ENCODE data around the gene ABHD12B.

ABHD12B gene

GRCh38 chr14:50853891-50854290 is 18.0 kb upstream of the ABHD12B start:
- Histone ChIP-seq H3K79me2 (no peaks in the 10 kb centered on the region), H3K4me1 (no peaks in the 10 kb centered on the region), H3K36me3 (ENCODE audit: control insufficient read depth, insufficient read depth, low read length) (no peaks in the 10 kb centered on the region), H3K4me3 (ENCODE audit: low read depth, low read length) (no peak overlapping the region), H3K27me3 (ENCODE audit: control insufficient read depth, insufficient read depth, low read length) (no peaks in the 10 kb centered on the region), H2AFZ (no peak overlapping the region), H3K9ac (no peak overlapping the region), H3K9me3 (ENCODE audit: control insufficient read depth, low read length) (no peaks in the 10 kb centered on the region), H3K4me2 (ENCODE audit: low read length) (no peak overlapping the region), H3K27ac (no peak overlapping the region)
- no peak for TF ChIP-seq CTCF (IDR thresholded peaks at IDR 0.05)

DNA sequence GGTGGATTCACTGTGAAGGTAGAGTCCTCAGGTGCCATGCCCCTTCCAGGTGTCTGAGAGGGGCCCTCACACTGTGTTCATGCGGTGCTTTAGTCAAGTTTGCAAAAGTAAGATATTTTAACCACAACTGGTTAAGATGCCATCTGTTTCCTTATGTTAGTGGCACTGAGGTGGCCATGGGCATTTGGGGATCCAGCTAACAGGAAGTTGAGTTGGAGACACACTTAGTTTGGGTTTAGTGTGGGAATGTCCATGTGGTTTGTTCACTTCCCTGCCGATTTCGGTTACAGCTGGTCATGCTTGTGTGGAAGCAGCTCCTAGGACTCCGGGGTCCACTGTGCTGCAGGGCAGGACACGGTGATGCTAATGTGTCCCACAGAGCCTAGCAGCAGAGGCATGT is 17.3 kb upstream of the ABHD12B start:
- Histone ChIP-seq H3K9ac (no peak overlapping the region), H3K4me1 (no peaks in the 10 kb centered on the region), H3K79me2 (no peaks in the 10 kb centered on the region), H3K27ac (no peak overlapping the region), H3K4me2 (ENCODE audit: low read length) (no peak overlapping the region), H3K27me3 (ENCODE audit: control insufficient read depth, insufficient read depth, low read length) (no peaks in the 10 kb centered on the region), H3K9me3 (ENCODE audit: control insufficient read depth, low read length) (no peaks in the 10 kb centered on the region), H3K4me3 (ENCODE audit: low read depth, low read length) (no peak overlapping the region), H3K36me3 (ENCODE audit: control insufficient read depth, insufficient read depth, low read length) (no peaks in the 10 kb centered on the region), H2AFZ (no peak overlapping the region)
- TF ChIP-seq CTCF (IDR thresholded peaks at IDR 0.05) = no peak

- H3K27ac ChIP-seq = no peak overlapping the region
- no peak overlapping the region for H3K9ac ChIP-seq
- H3K27me3 ChIP-seq (ENCODE audit: control insufficient read depth, insufficient read depth, low read length) = no peaks in the 10 kb centered on the region
- no peak for TF ChIP-seq CTCF (IDR thresholded peaks at IDR 0.05)
- no peaks in the 10 kb centered on the region for H3K4me1 ChIP-seq
- H3K9me3 ChIP-seq (ENCODE audit: control insufficient read depth, low read length) = no peaks in the 10 kb centered on the region
- H3K4me2 ChIP-seq (ENCODE audit: low read length) = no peak overlapping the region
- no peaks in the 10 kb centered on the region for H3K36me3 ChIP-seq (ENCODE audit: control insufficient read depth, insufficient read depth, low read length)
- H3K79me2 ChIP-seq = no peaks in the 10 kb centered on the region
- no peak overlapping the region for H2AFZ ChIP-seq
- H3K4me3 ChIP-seq (ENCODE audit: low read depth, low read length) = no peak overlapping the region
Measured at GRCh38 chr14:50855558-50855957, 16.3 kb upstream of the ABHD12B start.

- H3K9ac ChIP-seq = no peak overlapping the region
- H3K9me3 ChIP-seq (ENCODE audit: control insufficient read depth, low read length) = no peaks in the 10 kb centered on the region
- H2AFZ ChIP-seq = no peak overlapping the region
- H3K4me3 ChIP-seq (ENCODE audit: low read depth, low read length) = no peak overlapping the region
- H3K36me3 ChIP-seq (ENCODE audit: control insufficient read depth, insufficient read depth, low read length) = no peaks in the 10 kb centered on the region
- no peak for TF ChIP-seq CTCF (IDR thresholded peaks at IDR 0.05)
- H3K79me2 ChIP-seq = no peaks in the 10 kb centered on the region
- H3K27me3 ChIP-seq (ENCODE audit: control insufficient read depth, insufficient read depth, low read length) = no peaks in the 10 kb centered on the region
- H3K4me1 ChIP-seq = no peaks in the 10 kb centered on the region
- H3K27ac ChIP-seq = no peak overlapping the region
- no peak overlapping the region for H3K4me2 ChIP-seq (ENCODE audit: low read length)
Measured at GRCh38 chr14:50856660-50857059, 15.2 kb upstream of the ABHD12B start.

GRCh38 chr14:50859296-50859624 is 12.6 kb upstream of the ABHD12B start:
- Histone ChIP-seq H3K9me3 (ENCODE audit: control insufficient read depth, low read length) (no peaks in the 10 kb centered on the region), H3K4me1 (no peaks in the 10 kb centered on the region), H2AFZ (peak overlapping the region; percentile 66), H3K9ac (no peak overlapping the region), H3K27me3 (ENCODE audit: control insufficient read depth, insufficient read depth, low read length) (no peaks in the 10 kb centered on the region), H3K4me3 (ENCODE audit: low read depth, low read length) (no peak overlapping the region), H3K79me2 (no peaks in the 10 kb centered on the region), H3K27ac (no peak overlapping the region), H3K4me2 (ENCODE audit: low read length) (no peak overlapping the region), H3K36me3 (ENCODE audit: control insufficient read depth, insufficient read depth, low read length) (no peaks in the 10 kb centered on the region)
- TF ChIP-seq CTCF (IDR thresholded peaks at IDR 0.05) = no peak
